Endometrium (tissue), 2 donors: ENCODE measurements around the gene ATG12.
"Not testable (repeated sequence)": the region's sequence is repeated elsewhere in the genome, so short reads cannot be mapped to it uniquely, and the experiment has no call there.

Experiments used
- FAIRE-seq: peaks from 2 replicates; lab custom pipeline; 2012; peaks lifted over from hg19 to GRCh38; lab: Jason Lieb, UNC
- donor health status: control.
- donor health status: control.

The ATG12 gene

DNA sequence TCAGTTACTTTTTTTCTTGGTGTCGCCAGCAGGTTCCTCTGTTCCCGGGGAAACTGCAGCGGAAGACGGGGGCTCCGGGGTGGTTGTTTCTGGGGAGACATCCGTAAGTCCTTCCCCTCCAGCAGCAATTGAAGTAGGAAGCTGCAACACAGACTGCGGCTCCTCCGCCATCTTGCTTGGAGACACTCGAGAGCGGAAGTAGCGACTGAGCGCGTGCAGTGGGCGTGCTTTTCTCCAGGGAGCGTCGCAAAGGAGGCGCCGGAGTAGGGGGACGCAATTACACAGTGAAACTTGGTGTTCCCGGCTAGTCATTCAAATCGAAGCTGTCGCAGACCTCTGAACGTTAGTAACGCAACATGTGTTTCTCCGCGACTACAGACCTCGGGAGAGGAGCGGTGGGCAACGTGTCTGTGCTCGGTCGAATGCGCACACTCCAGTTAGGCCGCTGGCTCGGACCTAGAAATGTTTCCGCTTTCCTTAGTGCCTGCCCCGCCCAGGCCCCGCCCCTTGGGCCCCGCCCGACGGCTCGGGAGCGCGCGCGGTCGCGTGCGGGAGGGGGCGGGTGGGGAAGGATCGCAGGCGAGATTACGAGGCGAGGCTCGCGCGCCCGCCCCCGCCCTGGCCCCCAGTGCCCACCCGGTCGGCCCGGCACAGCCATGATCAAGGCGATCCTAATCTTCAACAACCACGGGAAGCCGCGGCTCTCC is at the start of gene ATG12, which contains the start of gene AP3S1:
Gene ATG12 (minus strand): TSS at position 184 of the 707 bp plus-strand sequence. CDS start 13 bp downstream, at position 171.
Gene AP3S1 (plus strand): TSS at position 554 of the 707 bp plus-strand sequence. CDS start 103 bp downstream, at position 657.
- no peak for FAIRE-seq

DNA sequence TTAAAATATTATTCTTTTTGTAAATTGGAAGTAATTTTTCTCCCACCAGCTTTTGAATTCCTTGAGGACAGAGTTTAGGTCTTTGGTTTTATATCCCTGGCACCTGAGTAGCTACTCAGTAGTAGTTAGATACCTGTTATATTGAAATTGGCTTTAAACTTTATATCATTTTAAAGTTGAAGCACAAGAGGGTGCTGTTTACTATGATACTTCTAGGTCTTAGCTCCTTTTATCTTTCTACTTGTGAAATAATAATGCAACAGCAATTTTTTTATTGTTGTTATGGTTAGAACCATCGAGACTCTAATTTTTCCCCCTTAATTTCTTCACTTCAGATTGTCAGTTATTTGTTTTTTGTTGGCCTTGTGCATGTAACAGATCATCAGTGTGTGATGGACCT is 46.7 kb upstream of the ATG12 start:
- FAIRE-seq: peak; percentile 23

DNA sequence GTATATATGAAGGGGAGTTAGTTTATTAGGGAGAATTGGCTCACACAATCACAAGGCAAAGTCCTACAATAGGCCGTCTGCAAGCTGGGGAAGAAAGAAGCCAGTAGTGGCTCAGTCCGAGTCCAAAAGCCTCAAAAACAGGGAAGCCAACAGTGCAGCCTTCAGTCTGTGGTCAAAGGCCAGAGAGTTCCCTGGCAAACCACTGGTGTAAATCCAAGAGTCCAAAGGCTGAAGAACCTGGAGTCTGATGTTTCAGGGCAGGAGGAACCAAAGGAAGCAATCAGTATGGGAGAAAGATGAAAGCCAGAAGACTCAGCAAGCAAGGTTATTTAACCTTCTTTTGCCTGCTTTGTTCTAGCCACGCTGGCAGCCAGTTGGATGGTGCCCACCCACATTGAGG is 43.8 kb upstream of the ATG12 start:
- FAIRE-seq: not testable (repeated sequence)

DNA sequence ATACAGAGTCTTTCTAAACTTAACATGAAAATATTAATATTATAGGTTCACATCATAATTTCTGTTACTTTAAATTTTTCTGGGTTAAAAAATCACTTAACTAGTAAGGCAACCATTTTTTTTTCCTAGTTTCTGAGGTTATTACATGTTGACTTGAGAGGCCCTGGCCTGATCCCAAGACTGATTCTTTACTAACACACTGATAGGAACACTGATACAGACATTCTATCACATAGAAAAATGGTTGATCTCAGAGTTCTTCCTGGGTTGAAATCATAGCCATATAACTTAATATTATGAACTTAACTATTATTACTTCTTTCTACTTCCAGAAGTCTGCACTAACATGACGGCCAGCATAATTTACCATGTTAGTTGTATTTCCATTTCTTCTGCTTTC is 43.3 kb upstream of the ATG12 start:
- no peak for FAIRE-seq

DNA sequence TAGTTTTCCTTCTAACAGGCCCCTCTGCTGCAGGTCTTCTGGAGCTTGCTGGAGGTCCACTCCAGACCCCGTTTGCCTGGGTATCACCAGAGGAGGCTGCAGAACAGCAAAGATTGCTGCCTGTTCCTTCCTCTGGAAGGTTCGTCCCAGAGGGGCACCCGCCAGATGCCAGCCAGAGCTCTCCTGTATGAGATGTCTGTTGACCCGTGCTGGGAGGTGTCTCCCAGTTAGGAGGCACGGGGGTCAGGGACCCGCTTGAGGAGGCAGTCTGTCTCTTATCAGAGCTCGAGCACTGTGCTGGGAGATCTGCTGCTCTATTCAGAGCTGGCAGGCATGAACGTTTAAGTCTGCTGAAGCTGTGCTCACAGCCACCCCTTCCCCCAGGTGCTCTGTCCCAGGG is 41.1 kb upstream of the ATG12 start:
- FAIRE-seq: not testable (repeated sequence)

DNA sequence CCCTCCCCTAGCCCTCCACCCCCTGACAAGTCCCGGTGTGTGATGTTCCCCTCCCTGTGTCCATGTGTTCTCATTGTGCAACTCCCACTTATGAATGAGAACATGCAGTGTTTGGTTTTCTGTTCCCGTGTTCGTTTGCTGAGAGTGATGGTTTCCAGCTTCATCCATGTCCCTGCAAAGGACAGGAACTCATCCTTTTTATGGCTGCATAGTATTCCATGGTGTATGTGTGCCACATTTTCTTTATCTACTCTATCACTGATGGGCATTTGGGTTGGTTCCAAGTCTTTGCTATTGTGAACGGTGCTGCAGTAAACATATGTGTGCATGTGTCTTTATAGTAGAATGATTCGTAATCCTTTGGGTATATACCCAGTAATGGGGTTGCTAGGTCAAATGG is 36.0 kb upstream of the ATG12 start:
- FAIRE-seq: not testable (repeated sequence)

DNA sequence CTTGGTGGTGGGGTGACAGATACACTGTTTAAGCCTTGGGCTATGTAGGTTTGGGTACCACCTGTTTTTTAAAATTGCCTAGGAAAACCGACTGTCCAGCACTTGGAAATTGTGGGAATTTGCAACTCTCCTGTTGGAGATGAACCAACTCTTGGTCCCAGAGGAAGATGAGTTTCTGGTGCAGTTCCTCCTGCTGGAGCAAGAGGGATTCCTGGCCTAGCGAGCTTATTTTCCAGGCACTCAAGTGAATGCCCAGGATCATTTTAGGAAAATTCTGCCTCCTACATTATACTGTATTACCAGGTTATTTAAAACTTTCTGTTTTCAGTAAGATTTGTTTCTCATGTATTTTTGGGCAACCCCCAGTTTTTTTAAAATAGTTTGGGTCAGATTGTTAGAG is 34.1 kb upstream of the ATG12 start:
- FAIRE-seq: no peak

DNA sequence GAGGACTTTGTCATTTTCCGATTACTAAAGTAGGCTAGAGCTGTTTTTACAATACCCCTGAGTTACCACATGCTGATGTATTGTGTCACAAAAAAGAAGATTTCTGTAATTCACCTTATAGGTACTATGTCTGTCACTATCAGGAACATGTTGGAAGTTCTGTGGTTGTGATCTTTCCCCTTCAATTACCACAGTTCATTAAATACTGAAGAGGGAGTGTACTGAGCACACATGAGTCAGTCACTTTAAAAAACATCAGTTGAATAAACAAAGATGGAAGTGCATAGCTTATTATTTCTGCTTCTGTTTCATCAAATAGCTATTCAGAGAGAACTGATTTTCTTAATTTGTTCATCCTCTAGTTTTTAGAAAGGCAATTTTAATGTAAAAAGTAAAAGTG is 32.0 kb upstream of the ATG12 start:
- no peak for FAIRE-seq

DNA sequence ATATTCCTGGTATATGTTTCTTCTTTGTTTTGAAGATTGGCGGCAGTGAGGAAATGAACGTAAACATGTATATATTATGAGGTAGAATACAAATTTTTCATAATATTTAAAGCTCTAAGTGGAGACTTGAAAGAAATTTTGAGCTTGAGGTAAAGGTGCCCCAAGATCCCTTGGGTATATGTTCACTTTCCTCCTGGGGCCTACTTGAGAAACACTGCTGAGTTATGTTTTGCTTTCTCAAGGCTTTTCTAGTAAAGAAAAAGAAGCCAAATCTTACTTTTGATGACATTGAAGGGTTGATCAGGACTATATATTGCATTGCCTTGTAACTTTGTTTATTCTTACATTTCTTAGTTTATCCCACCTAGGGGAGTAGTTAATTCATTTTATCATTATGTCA is 31.1 kb upstream of the ATG12 start:
- FAIRE-seq: no peak

DNA sequence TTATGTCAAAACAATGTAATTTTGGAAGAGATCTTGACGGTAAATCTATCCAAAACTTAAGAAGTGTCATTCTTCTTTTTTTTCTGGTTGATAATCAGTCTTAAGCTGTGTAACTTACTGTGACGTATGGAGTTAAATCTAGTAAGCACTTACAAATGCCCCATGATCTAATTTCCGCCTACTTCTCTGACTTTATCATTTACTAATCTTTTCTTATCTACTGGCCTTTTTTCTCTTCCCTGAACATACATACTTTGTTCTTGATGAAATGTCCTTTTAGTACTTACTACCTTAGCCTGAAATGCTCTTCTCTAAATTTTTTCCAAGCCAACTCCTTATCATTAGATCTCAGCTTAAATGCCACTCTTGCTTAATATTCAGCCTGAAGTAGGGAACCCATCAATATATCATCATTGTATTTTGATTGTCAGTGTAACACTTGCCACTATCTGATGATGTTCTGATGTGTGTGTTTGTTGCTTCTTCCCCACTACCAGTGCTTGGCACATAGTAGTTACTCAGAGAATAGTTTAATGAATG is 28.0 kb upstream of the ATG12 start:
- FAIRE-seq: no peak

DNA sequence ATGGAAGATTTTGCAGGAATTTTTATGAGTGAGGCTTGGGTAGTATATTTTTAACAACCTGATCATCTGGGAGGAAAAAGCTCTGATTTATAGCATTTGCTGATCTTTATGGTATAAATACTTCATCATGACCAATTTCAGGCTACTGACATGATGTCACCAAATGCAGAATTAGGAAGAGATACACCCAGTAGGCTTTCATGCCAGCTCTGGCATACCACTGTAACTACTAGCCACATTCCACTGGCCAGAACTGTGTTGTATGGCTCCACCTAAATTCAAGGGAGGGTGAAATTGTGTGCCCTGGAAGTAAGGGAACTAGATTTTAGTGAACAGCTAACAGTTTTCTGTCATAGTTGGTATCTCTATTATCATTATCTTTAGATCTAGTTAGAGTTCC is 18.0 kb upstream of the ATG12 start:
- no peak for FAIRE-seq

DNA sequence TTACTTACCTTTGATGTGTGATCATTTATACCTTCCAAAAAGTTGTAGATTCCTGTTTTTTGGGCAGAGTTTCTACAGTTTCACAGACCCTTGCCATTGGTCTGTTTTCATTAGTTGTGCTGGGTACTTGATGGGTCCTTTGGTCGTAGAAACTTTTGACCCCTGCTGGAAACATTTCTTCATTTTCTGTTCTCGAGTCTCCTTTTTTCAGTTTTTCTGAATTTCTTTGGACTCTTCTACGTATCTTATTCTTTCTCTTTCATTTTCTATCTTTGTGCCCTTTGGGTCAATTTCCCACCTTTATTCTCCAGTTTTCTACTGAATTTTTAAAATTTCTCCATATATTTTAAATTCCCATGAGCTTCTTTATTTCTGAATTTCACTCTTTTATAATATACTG is 17.0 kb upstream of the ATG12 start:
- FAIRE-seq: no peak

DNA sequence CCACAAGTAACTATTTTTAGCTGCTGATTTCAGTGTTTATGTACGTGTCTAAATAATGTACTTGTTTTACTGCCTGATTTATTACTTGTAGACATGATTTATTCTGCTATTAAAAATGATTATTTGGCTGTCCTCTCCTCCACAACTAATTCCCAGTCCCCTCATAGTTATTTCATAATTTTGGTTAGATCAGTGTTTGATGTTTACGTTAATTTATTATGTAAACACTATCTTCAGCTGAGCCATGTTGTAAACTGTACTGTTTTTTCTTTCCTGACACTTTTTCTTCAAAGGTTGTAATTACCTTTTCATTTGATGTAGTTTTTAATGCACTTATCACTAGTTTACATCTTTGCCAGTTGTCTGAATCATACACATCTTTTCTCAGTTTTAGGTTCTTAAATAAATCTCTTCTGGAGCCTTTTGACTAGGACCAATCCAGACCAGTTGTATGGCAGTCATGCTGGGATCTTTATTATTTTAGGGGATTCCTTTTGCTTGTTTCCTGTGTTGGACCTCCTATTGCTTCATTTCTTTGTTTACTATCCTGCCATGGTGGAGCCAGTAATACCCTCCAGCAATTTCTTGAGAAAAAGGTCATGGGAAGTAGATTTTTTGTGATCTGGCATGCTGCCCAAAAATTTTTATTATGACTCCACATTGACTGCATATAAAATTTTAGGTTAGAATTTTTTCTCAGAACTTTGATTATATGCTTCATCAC is 16.4 kb upstream of the ATG12 start:
- FAIRE-seq: no peak

DNA sequence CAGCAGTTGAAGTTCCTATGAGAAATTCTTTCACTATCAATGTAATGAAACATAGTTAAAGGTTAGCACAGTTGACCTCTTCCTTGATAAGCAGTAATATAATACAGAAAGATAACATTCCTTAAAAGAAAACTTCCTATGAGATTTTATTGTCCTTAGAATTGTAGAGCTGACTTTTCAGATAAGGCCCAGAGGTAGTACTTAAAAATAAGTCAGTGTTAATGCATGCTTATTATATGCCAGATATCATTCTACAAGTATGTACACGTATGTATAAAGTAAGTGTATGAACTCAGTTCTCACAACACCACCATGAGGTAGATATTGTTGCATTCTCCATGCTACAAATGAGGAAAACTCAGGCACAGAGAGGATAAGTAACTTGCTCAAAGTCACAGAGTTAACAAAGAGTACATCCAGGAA is 15.7 kb upstream of the ATG12 start:
- no peak for FAIRE-seq

DNA sequence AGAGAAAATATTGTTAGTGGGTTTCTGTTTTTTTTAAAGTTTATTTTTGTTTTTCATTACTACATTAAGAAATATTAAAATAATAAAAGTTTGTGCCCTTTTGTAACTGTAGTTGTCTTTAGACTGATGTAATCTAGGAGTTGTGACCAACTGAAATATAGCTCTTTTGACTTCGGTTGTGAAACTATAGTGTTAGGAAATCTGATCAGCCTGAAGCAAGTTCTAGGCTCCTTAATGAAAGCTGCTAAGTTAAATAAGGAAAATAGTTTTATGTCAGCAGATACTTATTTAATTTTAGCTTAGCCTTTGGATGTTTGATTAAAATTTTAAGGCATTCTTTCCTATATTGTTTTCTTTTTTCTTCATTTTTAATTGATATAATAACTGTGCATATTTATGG is 14.6 kb upstream of the ATG12 start:
- no peak for FAIRE-seq

DNA sequence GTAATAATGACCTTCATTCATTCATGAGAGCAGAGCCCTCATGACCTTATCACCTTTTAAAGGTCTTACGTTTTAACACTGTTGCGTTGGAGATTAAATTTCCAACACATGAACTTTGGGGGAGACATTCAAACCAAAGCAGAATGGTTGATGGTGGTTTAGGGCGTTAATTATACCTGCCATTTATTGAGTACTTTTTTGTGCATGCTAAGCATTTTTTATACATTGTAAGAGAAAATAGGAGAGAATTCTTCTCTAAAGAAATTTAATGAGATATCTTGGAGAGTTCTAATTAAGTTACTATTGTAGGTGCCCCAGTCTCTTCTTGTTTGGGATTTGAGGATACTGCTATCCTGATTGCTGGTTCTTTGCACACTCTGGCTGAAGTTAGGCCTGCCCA is 12.8 kb upstream of the ATG12 start:
- FAIRE-seq: no peak

DNA sequence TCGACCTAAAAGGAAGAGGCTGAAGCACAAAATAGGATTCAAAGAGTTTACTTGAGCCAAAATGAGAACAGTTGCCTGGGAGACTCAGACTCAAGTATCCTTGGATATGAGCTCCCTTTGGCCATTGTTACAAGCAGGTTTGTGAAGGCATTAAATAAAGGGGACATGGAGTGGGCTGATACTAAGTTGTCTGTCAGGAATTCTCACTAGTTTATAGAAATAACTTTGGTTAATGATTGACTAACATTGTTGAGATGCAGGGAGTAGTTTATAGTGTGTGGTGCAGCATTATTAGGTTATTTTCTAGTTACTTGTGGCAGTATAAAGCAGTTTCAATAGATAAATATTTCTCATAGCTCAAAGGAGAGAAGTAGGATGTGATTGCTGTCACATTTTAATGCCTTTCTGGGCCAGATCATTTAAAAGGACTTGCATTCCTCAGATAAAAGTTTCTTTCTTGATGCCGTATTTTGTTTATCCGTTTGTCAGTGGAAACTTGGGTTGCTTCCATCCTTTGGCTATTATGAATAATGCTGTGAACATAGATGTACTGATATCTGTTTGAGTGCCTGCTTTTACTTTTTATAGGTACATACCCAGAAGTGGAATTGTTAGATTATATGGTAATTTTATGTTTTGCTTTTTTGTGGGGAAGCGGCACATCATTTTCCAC is 9.5 kb upstream of the ATG12 start:
- FAIRE-seq: no peak

DNA sequence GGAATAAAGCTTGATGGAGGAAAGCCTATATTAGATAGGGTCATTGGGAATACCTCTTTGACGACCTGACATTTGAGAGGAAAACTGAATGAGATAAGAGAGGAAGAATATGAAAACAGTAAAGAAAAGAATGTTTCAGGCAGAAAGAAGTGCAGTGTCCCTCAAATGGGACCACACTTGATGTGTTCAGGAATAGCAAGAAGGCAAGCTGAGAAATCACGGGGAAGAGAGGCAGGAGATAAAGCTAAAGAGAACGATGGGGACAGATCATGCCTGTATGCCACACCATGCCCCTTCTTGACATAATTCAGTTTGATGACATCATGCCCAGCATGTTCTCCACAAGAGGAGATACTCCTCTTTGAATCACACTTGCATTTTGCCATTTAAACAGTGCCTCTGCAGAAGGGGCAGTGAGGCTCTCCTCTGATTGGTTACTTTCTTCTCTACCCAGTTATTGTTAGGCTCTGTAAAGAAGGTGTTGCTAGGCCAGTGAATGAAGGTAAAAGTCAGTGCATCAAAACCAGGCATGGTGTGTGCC is 8.0 kb upstream of the ATG12 start:
- no peak for FAIRE-seq

DNA sequence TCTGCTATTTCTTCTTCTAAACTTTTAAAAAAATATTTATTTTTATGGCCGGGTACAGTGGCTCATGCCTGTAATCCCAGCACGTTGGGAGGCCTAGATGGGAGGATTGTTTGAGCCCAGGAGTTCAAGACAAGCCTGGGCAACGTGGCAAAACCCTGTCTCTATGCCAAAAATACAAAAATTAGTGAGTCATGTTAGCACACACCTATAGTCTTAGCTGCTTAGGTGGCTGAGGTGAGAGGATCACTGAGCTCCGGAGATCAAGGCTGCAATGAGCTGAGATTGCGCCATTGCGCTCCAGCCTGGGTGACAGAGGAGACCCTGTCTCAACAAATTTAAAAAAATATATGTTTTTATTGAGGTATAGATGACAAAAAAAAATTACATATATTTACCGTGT is 5.9 kb upstream of the ATG12 start:
- FAIRE-seq: no peak

DNA sequence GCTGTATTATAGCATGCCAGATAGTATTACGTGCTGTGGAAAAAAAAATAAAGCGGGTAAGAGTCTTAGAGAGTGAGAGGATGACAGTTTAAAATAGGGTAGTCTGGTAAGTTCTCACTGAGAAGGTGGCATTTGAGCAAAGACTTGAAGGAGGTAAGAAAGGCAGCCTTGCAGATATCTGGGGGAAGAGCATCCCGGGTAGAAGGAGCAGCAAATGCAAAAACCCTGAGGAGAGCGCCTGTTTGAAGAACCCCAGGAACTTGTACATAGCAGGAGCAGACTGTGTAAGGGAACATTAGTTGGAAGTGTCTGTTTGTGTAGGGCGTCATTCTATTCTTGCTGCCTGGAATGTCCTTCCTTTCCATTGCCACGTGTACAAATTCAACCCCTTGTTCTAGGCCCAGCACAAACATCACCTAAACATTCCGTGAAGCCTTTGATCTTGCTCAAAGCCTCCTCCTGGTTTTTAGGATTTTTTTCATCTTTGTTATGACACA is 3.0 kb upstream of the ATG12 start:
- no peak for FAIRE-seq

DNA sequence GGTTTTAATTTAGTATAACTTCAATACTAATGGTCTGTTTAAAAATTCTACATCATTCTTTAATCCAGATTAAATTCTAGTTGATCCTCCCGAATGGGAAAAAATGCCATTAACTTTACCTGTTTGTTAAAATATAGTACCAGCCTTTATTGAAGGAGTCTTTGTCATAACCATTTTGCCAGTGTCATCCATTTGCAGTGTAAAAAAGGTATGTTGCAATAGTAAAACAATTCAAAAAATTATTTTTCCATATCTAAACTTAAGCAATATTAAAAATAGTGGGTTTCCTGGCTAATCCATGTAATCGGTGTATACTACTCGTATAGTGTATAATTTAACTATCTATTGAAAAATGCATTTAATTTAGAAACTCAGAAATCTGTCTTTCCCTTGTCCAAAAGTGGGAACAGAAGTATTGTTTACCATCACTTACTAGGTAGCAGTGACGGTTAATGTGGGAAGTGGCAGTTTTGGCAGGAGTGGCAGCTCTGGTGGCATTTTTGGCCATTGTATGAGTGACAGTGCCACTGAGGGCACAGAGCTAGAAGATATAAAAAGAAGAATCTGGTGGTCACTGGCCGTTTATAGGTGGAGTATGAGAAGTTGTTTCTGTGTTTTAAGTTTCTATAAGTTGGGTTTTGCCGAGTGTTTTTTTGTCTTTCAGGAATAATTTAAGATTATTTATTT is 2.2 kb upstream of the ATG12 start:
- no peak for FAIRE-seq

DNA sequence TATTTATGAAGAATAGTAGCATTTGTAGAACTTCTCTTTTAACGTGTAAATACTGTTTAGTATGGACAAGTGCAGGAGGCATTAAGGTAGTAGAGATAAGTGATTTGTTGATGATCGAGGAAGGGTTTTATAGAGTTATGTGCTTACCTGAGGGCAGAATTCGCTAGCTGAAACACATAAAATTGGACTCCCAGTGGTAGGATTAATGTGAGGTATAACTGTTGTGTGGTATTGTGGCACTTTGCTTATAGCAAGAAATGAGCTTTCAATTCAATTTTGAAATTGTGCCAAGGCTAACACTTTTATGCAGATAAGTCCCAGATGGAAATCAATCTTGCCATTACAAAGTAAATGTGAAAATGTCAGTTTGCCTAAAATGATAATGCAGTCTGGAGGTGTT is 1.6 kb upstream of the ATG12 start:
- FAIRE-seq: no peak
